ENCODE data around the gene PPP1R27.

Gene PPP1R27

DNA sequence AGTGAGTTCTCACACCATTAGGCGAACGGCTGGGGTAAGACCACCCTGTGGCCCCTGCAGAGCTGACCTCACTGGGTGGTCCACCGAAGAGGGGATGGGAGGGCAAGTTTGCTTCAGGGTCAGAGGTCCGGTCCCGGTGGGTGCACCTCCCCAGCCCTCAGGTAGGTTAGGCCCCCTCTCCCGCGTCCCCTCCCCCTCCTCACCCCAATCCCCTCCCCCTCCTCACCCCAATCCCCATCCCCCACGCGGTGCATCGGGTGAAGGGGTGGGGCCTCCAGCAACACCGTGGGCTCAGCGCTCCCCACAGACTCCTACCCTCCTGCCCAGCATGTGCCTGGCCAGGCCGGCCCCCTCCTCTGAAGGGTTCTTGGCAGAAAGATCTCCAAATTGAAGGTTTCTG, 15.1 kb downstream of the PPP1R27 start:
- FAIRE-seq: no peak

DNA sequence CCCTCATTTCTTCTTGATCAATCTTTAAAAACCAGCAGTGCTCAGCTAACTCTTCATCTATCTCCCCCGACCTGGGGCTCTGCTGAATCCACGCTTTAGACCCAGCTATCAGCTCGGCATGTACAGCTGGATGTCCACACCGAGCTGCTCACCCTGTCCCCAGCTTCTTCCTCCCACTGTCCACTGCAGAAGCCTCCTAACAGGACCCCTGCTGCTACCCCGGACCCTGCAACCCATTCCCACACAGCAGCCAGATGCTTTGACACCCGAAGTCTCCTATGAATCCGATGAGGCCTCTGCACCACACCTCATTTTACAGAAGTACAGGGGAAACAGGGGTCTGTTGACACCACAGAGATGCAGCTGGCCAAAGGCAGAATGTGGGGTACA, 17.1 kb downstream of the PPP1R27 start:
- no peak for FAIRE-seq

- no peak for FAIRE-seq
Observed at GRCh38 chr17:81815646-81815986, 19.2 kb downstream of the PPP1R27 start.

GRCh38 chr17:81814748-81815645, 19.9 kb downstream of the PPP1R27 start:
- no peak for FAIRE-seq

- FAIRE-seq: no peak
Observed at GRCh38 chr17:81813861-81814683, 20.8 kb downstream of the PPP1R27 start.

- no peak for FAIRE-seq
Observed at GRCh38 chr17:81813371-81813684, 21.5 kb downstream of the PPP1R27 start.

- FAIRE-seq: no peak
Observed at GRCh38 chr17:81812571-81813370, 22.1 kb downstream of the PPP1R27 start.

- no peak for FAIRE-seq
Observed at GRCh38 chr17:81811705-81812570, 22.9 kb downstream of the PPP1R27 start.

GRCh38 chr17:81810892-81811704, 23.8 kb downstream of the PPP1R27 start:
- no peak for FAIRE-seq

DNA sequence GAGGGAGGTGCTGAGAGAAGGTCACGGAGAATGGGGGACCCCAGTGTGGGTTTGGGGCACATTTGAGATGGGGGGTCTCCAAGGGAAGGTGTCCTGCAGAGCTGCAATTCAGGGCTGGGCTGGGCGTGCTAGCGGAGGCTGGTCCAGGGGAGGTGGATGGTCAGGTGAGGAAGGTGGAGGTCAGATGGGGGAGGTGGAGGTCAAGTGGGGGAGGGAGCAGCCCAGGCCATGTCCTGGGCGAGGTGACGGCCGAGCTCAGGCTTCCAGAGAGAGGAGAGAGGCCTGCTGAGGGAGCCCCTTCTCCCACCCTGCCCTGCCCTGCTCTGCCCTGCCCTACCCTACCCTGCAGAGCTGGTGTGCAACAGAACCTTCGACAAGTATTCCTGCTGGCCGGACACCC, 24.4 kb downstream of the PPP1R27 start:
- no peak for FAIRE-seq

DNA sequence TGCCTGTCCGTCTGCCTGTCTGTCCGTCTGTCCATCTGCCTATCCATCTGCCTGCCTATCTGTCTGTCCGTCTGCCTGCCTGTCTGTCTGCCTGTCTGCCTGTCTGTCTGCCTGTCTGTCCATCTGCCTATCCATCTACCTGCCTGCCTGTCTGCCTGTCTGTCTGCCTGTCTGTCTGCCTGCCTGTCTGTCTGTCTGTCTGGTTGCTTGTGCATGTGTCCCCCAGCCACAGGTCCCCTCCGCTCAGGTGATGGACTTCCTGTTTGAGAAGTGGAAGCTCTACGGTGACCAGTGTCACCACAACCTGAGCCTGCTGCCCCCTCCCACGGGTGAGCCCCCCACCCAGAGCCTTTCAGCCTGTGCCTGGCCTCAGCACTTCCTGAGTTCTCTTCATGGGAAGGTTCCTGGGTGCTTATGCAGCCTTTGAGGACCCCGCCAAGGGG, 25.3 kb downstream of the PPP1R27 start:
- no peak for FAIRE-seq

GRCh38 chr17:81808778-81809555, 25.9 kb downstream of the PPP1R27 start:
- FAIRE-seq: no peak

- FAIRE-seq: no peak
Observed at GRCh38 chr17:81807839-81808238, 27.0 kb downstream of the PPP1R27 start.

- FAIRE-seq: no peak
Observed at GRCh38 chr17:81807210-81807719, 27.6 kb downstream of the PPP1R27 start.

GRCh38 chr17:81806461-81807209, 28.2 kb downstream of the PPP1R27 start:
- no peak for FAIRE-seq

DNA sequence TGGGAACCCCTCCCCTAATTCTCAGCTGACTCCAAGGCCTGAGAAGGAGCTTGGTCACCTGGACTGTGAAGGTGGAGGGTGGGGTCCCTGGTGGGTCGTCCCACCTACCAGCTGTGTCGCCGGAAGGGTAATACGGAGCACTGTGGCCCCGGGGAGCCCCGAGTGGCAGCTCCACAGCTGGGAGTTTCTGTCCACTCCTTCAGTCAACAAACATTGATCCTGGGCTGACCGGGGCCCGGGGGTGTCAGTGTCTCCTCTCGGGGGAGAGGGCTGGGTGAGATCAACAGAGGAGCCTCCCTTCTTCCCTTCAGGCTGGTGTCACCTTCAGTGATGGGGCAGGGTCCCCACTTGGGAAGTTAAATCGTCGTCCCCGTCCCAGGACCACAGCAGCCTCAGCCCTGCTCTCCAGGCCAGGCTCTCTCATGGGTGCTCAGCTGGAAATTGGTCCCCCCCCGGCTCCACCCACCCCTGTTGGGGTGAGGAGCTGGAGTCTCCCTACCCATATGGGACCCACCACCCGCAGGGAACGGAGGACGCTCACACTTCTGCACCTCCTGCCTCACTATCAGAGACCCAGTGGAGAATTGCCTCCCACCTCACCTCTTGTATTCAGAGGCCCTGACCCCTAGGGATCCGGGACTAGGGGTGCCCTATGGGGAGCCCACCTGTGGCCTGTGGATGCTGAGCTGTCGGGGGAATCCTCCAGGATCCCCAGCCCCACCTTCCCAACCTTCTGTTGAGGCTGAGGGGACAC, 29.0 kb downstream of the PPP1R27 start:
- no peak for FAIRE-seq

GRCh38 chr17:81804559-81805399, 30.1 kb downstream of the PPP1R27 start:
- FAIRE-seq: no peak
